ENCODE data around the gene CYGB.
"Not testable (repeated sequence)": the region's sequence is repeated elsewhere in the genome, so short reads cannot be mapped to it uniquely, and the experiment has no call there.

CYGB gene

DNA sequence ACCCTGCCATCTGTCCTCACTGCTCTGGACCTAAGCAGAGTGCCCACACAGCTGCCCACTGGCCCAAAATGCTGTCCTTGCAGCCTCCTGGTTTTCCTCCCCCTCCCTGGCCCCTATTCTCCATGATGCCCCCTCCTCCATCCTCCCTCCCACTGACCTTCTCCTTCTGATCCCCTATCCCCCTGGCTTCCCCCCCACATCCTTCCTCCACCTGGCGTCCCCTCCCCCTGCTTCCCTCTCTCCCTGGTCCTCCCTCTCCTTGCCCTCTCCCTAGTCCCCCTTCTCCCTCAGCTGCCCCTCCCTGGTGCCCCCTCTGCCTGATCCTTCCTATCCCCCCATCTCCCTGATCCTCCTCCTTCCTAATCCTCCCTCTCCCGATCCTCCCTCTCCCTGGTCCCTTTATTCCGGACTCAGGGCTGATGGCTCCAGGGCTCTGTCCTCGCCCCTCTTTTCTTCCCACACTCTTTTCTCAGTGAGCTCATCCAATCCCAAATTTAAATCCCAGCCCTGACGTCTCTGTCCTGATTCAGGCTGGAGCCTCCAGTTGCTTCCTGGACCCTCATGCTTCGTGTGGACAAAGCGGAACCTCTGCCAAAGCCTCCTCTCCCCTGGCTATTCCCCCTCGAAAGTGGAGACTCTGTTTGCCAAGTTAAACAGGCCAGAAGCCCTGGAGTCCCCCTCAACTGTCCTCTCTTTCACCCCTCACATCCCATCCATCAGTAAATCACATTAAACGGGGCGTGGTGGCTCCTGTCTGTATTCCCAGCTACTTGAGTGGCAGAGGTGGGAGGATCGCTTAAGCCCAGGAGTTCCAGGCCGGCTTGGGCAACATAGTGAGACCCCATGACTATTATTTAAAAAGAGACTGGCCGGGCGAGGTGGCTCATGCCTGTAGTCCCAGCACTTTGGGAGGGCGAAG is 18.2 kb downstream of the CYGB start:
- DNase-seq, result no peak

- DNase-seq, result no peak
Measured at GRCh38 chr17:76517638-76518038, 19.9 kb downstream of the CYGB start.

DNA sequence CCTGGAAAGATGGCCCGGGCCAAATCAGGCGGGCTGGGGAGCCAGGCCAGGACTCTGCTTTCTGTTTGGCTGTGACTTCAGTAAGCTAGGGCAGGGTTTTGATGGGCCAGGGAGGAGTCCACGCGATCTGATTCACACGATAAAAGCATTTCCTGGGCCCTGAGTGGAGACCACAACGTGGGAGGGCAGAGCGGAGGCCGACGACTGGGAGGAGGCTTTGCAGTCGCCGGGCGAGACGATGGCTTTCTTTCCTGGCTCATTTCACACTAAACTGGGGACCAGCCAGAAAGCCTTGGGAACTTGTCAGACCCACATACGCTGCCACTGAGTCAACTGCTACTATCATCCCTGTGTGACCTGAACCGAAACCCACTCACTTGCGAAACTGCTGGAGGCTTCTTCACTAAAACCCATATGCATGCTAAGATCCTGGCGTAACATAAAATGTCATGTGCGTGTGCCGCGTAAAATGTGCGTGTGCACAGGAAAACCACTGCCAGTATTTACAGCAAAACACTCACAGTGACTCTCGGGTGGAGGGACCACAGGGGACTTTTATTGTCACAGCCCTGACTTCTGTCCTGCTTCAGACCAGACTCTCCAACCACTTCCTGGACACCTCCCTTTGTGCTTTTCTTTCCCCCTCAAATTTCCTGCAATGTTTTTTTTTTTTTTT is 22.1 kb downstream of the CYGB start:
- peak; percentile 49 to 75 for DNase-seq

DNA sequence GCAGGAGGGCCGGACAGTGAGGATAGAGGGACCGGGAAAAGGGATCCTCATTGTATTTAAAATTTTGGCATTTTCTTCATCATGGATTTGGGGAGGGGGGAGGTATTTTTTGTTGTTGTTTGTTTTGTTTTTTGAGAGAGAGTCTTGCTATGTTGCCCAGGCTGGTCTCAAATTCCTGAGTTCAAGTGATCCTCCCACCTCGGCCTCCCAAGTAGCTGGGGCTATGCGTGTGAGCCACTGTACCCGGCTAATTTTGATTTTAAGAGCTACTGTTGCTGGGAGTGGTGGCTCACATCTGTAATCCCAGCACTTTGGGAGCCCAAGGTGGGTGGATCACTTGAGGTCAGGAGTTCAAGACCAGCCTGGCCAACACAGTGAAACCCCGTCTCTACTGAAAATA is 23.2 kb downstream of the CYGB start:
- DNase-seq, result not testable (repeated sequence)

- DNase-seq, result no peak
Measured at GRCh38 chr17:76513306-76513692, 24.2 kb downstream of the CYGB start.

DNA sequence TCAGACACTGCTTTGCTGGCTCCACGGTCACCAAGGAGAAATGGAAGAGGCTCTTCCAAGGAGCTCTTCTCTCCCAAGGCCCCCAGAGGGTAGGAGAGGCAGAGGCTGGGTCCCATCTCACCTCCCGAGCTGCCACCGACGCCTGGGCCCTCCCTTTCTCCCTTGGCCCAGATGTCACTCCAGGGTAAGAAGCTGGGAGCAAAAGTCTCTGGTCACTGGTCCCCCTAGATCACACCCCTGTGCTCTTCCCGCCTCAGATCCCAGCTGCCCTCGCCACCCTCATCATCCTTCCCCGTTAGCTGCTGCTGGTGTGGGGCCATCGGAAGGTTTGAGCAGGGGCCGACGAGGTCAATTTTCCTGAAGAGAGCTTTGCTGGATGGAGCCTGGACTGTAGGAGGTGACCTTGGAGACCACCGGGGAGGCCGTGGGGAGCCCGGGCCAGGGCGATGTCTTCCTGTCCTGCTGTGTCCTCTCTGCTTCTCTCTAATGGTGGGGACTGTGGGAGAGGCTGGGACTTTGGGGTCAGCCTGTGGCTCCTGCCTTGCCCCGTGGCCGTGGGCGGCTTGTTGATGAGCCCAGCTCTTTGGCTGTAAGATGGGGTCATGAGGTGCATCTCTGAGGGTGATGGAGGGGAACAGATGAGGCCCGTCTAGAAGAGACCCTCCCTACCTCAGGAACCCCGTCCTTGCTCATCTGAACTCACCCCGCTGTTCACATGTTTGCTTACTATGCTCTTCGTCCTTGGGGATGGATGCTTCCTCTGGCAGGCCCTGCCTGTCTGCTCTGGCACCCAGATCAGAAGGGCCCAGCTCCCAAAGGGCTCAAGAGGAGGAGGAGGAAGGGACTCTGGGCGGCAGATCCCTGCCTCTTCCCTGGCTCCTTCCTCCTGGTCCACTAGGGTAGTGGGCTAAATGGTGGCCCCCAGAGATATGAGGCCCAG is 24.9 kb downstream of the CYGB start:
- no peak for DNase-seq

- DNase-seq, result no peak
Measured at GRCh38 chr17:76511668-76512365, 25.7 kb downstream of the CYGB start.

- no peak for DNase-seq
Measured at GRCh38 chr17:76510831-76511244, 26.7 kb downstream of the CYGB start.

GRCh38 chr17:76508472-76509063 is 28.9 kb downstream of the CYGB start:
- DNase-seq, result not testable (repeated sequence)

DNA sequence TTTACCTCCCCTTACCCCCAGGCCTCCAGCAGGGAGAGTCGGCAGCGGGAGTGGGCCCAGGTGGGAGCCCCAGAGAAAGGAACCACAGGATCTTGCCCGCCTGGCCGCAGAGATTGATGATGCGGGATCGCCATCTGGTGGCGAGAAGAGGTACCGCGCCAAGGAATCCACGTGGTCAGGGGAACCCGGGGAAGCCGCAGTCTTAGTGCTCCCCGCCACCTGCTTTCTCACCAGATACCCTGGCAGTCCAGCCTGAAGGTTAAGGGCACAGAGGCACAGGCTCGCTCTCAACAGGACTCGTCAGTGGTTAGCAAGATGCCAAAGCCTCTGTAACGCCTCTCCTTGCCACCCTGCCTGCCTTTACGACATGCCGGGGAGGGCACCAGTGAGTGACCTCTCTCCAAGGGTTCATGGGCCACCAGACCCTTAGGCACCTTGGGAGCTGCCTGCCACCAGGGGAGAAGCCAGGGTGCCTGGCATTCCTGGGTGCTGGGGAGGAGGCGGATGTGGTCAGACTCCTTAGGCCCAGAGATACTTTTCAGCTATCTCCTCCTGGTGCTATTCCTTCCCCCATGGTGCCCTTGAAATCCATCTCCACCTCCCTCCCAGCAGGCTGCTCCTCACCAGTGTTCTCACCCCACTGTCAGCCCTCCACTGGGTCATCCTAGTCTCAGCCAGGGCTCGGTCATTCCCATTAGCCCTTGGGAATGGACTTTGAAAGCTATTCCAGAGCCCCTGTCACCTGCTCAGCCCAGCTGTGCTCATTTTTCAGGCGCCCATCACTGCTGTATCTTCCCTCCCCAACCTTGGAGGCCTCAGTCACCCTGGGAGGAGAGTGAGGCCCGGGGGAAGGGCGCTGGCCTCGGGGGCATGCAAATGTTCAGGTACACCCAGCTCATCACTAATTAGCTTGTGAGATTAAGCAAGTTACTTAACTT is 30.8 kb downstream of the CYGB start:
- peak; percentile 84 for DNase-seq

- DNase-seq, result no peak
Measured at GRCh38 chr17:76504117-76504516, 33.4 kb downstream of the CYGB start.

GRCh38 chr17:76502341-76503211 is 34.9 kb downstream of the CYGB start:
- DNase-seq, result no peak

DNA sequence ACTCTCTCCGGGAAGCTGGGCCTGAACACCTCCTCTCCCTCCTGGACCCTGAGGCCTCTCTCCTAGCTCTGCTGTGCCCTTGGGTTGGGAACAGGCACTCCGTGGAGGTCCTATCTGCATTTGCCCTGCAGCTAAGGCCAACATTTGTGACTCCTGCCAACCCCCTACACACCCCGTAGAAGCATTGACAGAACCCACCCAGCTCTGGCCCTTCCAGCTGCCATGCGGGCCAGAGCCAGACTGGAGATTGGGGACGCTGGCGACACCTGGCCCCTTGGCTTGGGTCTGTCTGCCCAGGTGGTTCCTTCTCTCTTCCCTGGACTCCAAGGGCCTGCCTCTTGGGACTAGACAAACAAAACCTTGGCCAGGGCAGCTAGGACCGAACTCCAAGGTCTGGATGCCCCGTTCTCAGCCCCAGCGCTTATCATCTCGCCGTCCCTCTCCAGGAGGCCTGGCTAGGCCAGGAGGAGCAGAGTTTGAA is 35.6 kb downstream of the CYGB start:
- DNase-seq, result no peak

- peak; percentile 93 to 98 for DNase-seq
Measured at GRCh38 chr17:76501018-76501826, 36.3 kb downstream of the CYGB start, which contains the start of gene RHBDF2. Gene RHBDF2 (minus strand): TSS chr17:76501423. CDS start chr17:76481524, 19,899 bp downstream.

GRCh38 chr17:76500747-76501017 is 36.8 kb downstream of the CYGB start:
- DNase-seq, result no peak

DNA sequence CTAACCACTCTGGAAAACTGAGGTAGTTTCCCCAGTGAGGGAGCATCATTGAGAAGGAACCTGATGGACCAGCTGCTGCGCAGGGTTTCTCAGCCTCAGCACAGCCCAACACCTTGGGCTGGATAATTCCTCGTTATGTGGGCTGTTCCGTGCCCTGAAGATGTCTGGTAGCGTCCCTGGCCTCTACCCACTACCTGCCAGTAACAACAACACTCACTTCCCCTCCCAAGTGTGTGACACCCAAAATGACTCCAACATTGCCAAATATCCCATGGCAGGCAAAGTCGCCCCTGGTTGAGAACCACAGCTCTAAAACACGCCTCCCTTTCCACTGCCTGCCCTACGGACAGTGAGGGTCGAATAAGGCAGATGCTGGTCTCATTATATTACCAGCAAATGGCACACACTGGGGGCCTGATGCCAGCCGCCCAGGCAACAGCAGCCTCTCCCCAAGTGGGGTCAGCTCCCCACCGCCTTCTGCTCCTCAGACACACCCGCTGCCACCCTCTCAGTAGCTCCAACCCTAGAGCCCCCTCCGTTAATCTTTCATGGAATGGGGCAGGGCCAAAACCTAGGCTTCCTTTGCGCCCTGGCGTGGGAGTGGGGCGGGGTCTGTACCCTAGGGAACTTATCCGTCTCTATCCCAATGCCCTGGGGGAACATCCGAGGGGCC is 37.3 kb downstream of the CYGB start:
- no peak for DNase-seq

GRCh38 chr17:76499267-76499667 is 38.2 kb downstream of the CYGB start:
- no peak for DNase-seq

DNA sequence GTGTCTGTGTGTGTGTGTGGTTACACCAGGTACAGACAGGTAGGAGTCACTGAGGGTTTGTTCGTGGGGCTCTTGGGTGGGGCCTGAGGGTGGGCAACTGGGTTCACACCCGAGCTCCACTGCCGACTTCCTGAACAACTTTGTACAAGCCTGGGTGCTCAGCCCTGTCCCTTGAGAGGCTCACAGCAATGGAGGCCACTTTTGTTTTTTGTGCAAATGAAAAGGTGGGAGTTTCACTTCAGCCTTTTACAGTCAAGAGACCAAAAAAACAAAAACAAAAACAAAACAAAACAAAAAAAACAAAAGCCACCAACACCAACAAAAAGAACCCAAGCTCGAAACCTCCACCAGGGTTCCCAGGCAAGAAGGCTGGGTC is 38.6 kb downstream of the CYGB start:
- DNase-seq, result no peak
